ENCODE data around the gene MAPRE3. TPM values are rescaled to one million over a fixed set of nuclear protein-coding genes. Genes with fewer than 3 reads are reported as not detected.

The MAPRE3 gene
- total and polyA plus RNA-seq, 2 donors (not counting 1 experiment from before 2014, with no cell fraction given): 7.9 to 13.9 TPM

DNA sequence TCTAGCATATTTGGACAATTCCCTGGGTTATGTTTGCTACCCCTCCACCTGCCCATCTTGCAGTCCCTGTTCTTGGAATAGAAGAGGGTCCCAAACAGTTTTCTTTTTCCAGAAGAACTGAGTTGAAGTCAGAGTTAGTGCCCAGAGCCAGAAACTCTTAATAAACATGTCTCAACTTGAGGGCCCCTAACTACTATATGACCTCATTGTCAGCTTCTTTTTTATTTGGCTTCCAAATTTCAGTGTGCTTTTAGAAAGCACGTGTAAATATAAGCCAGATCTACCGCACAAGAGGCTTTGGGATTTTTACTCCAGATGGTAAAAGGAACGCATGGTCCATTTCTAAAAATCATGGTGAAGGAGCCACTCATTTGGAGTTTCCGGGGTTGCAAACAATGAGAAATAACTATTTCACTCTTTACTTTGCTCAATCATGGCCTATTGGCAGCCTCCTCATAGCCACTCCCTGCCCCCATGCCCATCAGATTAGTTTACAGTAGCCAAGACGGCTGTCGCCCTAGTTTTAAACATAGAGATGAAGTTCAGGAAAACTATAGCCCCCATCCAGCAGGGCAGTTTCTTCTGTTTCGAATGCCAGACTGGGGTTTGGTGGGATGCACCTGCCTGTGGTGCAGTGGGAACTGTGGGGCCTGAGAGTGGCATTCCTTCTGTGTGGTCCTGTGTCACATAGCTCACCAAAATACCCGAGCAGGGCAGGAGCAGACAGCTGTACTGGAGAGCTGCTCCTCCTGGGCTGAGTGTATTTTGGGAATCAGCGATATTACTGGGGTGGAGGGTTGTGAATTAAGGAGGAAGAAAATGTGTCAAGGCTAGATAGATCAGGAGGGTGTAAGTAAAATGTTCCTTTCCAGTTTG lies 1.7 kb downstream of the MAPRE3 start:
- Histone ChIP-seq H3K9me3 (ENCODE audit: control insufficient read depth, insufficient read depth, low read depth, low read length) (no peaks in the 10 kb centered on the region), H3K4me3 (replicated peaks in 1 of 4; ENCODE audit: control extremely low read depth in 1 of 4, insufficient read depth in 1 of 4, low read depth in 3 of 4, low read length in 4 of 4) (peak overlapping the region in 2 of 4 experiments; percentile 60 to 86), H3K27ac (ENCODE audit: insufficient read depth, low read length) (no peak overlapping the region), H3K4me1 (ENCODE audit: control insufficient read depth, extremely low read depth, insufficient read depth, low read length) (peaks cover 8% of the 10 kb centered on the region), H3K79me2 (ENCODE audit: control insufficient read depth, insufficient read depth, low read length) (no peaks in the 10 kb centered on the region), H2AFZ (ENCODE audit: low read length) (no peak overlapping the region), H3K4me2 (ENCODE audit: extremely low read depth, insufficient read depth, low read length) (peak overlapping the region; percentile 97), H4K20me1 (ENCODE audit: control insufficient read depth, extremely low read depth, insufficient read depth, low read length) (no peaks in the 10 kb centered on the region), H3K36me3 (ENCODE audit: control insufficient read depth, insufficient read depth, low read length) (no peaks in the 10 kb centered on the region), H3K9ac (ENCODE audit: insufficient read depth, low read length) (no peak overlapping the region), H3K27me3 (ENCODE audit: control insufficient read depth, insufficient read depth, low read length) (peaks cover 17% of the 10 kb centered on the region)
- DNase-seq (ENCODE audit: low read depth in 2 of 2): no peak
- TF ChIP-seq, protein P1, sequence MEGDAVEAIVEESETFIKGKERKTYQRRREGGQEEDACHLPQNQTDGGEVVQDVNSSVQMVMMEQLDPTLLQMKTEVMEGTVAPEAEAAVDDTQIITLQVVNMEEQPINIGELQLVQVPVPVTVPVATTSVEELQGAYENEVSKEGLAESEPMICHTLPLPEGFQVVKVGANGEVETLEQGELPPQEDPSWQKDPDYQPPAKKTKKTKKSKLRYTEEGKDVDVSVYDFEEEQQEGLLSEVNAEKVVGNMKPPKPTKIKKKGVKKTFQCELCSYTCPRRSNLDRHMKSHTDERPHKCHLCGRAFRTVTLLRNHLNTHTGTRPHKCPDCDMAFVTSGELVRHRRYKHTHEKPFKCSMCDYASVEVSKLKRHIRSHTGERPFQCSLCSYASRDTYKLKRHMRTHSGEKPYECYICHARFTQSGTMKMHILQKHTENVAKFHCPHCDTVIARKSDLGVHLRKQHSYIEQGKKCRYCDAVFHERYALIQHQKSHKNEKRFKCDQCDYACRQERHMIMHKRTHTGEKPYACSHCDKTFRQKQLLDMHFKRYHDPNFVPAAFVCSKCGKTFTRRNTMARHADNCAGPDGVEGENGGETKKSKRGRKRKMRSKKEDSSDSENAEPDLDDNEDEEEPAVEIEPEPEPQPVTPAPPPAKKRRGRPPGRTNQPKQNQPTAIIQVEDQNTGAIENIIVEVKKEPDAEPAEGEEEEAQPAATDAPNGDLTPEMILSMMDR (conservative IDR thresholded peaks at IDR 0.05 in 1 of 2, IDR thresholded peaks at IDR 0.05 in 1 of 2; ENCODE audit: low read depth in 1 of 2, low read length in 2 of 2): no peak
- no peak for TF ChIP-seq EZH2 (IDR thresholded peaks at IDR 0.05; ENCODE audit: low read length, missing control alignments)

DNA sequence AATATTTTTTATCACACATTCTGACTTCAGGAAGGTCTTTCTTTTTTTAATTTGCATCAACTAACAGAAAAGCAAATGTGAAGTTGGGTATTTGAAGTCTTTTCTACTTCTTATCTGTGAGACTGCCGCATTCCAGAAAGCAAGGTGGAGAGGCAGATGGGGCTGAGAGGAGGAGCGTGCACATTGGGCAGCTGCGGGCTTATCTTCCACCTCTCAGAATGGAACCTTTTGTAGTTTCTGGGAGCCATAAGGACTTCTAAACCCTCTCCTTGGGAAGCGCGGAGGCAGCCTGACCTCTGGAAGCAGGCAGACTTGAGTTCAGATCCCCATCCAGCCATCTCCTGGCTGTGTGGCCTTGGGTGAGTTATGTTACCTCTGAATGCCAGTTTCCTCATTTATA lies 3.9 kb downstream of the MAPRE3 start:
- Histone ChIP-seq H3K27ac (ENCODE audit: insufficient read depth, low read length) (no peak overlapping the region), H3K4me3 (replicated peaks in 1 of 4; ENCODE audit: control extremely low read depth in 1 of 4, insufficient read depth in 1 of 4, low read depth in 3 of 4, low read length in 4 of 4) (no peak overlapping the region), H2AFZ (ENCODE audit: low read length) (no peak overlapping the region), H4K20me1 (ENCODE audit: control insufficient read depth, extremely low read depth, insufficient read depth, low read length) (no peaks in the 10 kb centered on the region), H3K36me3 (ENCODE audit: control insufficient read depth, insufficient read depth, low read length) (no peaks in the 10 kb centered on the region), H3K4me2 (ENCODE audit: extremely low read depth, insufficient read depth, low read length) (no peak overlapping the region), H3K27me3 (ENCODE audit: control insufficient read depth, insufficient read depth, low read length) (peaks cover 4% of the 10 kb centered on the region), H3K9ac (ENCODE audit: insufficient read depth, low read length) (no peak overlapping the region), H3K4me1 (ENCODE audit: control insufficient read depth, extremely low read depth, insufficient read depth, low read length) (peaks cover 8% of the 10 kb centered on the region), H3K9me3 (ENCODE audit: control insufficient read depth, insufficient read depth, low read depth, low read length) (no peaks in the 10 kb centered on the region), H3K79me2 (ENCODE audit: control insufficient read depth, insufficient read depth, low read length) (peaks cover 3% of the 10 kb centered on the region)
- TF ChIP-seq EZH2 (IDR thresholded peaks at IDR 0.05; ENCODE audit: low read length, missing control alignments): no peak
- TF ChIP-seq, protein P1 (conservative IDR thresholded peaks at IDR 0.05 in 1 of 2, IDR thresholded peaks at IDR 0.05 in 1 of 2; ENCODE audit: low read depth in 1 of 2, low read length in 2 of 2): no peak
- DNase-seq (ENCODE audit: low read depth in 2 of 2): no peak

- H2AFZ ChIP-seq (ENCODE audit: low read length): no peak overlapping the region
These were observed 4.7 kb downstream of the MAPRE3 start for GRCh38 chr2:26975102-26975501.

More at GRCh38 chr2:26975102-26975501, 4.7 kb downstream of the MAPRE3 start:
- Histone ChIP-seq H4K20me1 (ENCODE audit: control insufficient read depth, extremely low read depth, insufficient read depth, low read length) (no peaks in the 10 kb centered on the region), H3K4me1 (ENCODE audit: control insufficient read depth, extremely low read depth, insufficient read depth, low read length) (peaks cover 6% of the 10 kb centered on the region), H3K4me3 (replicated peaks in 1 of 4; ENCODE audit: control extremely low read depth in 1 of 4, insufficient read depth in 1 of 4, low read depth in 3 of 4, low read length in 4 of 4) (no peak overlapping the region), H3K9ac (ENCODE audit: insufficient read depth, low read length) (no peak overlapping the region), H3K27ac (ENCODE audit: insufficient read depth, low read length) (no peak overlapping the region), H3K4me2 (ENCODE audit: extremely low read depth, insufficient read depth, low read length) (no peak overlapping the region), H3K27me3 (ENCODE audit: control insufficient read depth, insufficient read depth, low read length) (no peaks in the 10 kb centered on the region), H3K36me3 (ENCODE audit: control insufficient read depth, insufficient read depth, low read length) (no peaks in the 10 kb centered on the region), H3K79me2 (ENCODE audit: control insufficient read depth, insufficient read depth, low read length) (peaks cover 3% of the 10 kb centered on the region), H3K9me3 (ENCODE audit: control insufficient read depth, insufficient read depth, low read depth, low read length) (no peaks in the 10 kb centered on the region)
- DNase-seq (ENCODE audit: low read depth in 2 of 2): no peak
- TF ChIP-seq, protein P1 (conservative IDR thresholded peaks at IDR 0.05 in 1 of 2, IDR thresholded peaks at IDR 0.05 in 1 of 2; ENCODE audit: low read depth in 1 of 2, low read length in 2 of 2): no peak
- TF ChIP-seq EZH2 (IDR thresholded peaks at IDR 0.05; ENCODE audit: low read length, missing control alignments): no peak

All from fibroblast of lung (primary cell).